Measurements from ENCODE around the gene SEPTIN7.

The SEPTIN7 gene

DNA sequence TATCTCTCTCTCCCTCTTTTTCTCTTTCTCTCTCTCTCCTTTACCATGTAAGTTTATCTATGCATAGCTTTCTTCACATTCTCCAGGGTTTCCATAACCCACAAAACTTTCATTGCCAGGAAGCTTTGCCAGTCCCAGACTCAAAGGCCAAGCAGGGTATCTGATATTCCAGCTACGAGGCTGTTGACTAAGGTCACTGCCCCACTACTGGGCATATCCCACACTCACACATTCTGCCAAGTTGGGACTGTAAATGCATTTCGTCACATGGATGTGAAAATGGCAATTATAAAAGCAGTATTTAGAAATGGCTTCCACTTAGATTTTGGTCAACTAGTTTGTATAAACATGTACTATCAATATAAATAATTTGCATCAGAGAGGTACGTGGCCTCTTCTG, 43.3 kb upstream of the SEPTIN7 start:
- no peak for DNase-seq (ENCODE audit: low read depth, low spot score)
- TF ChIP-seq, protein P1, sequence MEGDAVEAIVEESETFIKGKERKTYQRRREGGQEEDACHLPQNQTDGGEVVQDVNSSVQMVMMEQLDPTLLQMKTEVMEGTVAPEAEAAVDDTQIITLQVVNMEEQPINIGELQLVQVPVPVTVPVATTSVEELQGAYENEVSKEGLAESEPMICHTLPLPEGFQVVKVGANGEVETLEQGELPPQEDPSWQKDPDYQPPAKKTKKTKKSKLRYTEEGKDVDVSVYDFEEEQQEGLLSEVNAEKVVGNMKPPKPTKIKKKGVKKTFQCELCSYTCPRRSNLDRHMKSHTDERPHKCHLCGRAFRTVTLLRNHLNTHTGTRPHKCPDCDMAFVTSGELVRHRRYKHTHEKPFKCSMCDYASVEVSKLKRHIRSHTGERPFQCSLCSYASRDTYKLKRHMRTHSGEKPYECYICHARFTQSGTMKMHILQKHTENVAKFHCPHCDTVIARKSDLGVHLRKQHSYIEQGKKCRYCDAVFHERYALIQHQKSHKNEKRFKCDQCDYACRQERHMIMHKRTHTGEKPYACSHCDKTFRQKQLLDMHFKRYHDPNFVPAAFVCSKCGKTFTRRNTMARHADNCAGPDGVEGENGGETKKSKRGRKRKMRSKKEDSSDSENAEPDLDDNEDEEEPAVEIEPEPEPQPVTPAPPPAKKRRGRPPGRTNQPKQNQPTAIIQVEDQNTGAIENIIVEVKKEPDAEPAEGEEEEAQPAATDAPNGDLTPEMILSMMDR (IDR thresholded peaks at IDR 0.05; ENCODE audit: insufficient read depth, low read length, missing control alignments): no peak
- H3K4me3 ChIP-seq (ENCODE audit: low read depth, low read length): no peak overlapping the region
- CTCF ChIA-PET: interaction anchor here (0.8 kb wide), 1 partner anchor 33 kb away, joined by 3 read pairs; no protein-coding TSS in a partner anchor
- POLR2A ChIA-PET: no interaction called here

DNA sequence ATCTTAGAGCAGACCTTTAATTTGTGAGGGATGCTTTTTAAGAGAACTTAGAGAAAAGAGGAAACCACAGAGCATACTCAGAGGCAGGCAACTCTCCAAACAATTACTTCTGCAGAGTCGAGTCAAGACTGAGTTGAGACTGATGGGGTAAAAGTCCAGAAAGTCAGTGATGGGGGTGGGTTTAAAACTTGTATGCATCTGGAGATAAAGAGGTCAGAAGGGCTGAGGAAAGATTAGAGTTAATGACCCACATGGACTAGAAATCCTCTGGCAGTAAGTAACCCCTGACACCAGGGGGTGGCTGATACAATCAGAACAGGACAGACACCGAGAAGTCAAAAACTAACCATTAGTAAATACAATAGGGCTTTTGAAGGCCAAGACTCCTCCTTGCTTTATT, 42.4 kb upstream of the SEPTIN7 start:
- DNase-seq (ENCODE audit: low read depth, low spot score): no peak
- TF ChIP-seq, protein P1 (IDR thresholded peaks at IDR 0.05; ENCODE audit: insufficient read depth, low read length, missing control alignments): no peak
- H3K4me3 ChIP-seq (ENCODE audit: low read depth, low read length): no peak overlapping the region
- POLR2A ChIA-PET: no interaction called here
- CTCF ChIA-PET: no interaction called here

DNA sequence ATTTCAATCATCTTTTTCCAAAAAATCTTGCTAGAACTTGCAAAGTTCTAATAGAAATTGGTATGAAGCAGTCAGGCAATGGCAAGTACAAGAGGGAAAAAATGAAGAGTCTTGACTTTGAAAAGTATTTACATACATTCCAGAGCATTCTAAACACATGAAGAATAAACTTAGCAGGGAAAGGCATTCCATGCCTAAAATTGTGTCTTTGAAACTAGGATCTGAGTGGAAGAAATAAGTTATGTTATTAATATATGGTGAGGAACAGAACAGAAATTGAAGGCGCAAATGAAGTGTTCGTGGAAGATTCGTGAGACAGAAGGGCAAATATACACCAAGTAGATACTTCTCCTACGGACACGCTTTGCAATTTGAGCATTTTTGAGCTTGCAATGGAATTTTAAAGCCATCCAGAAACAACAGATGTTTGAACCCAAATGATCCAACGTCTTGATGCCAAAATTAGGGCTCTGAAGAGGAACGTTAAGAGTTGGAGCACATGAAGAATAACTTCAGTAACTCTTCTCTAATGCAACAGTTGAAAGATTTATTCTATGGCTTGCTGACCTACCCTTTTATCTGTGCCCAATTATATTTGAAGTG, 40.6 kb upstream of the SEPTIN7 start:
- H3K4me3 ChIP-seq (ENCODE audit: low read depth, low read length): no peak overlapping the region
- TF ChIP-seq, protein P1 (IDR thresholded peaks at IDR 0.05; ENCODE audit: insufficient read depth, low read length, missing control alignments): no peak
- ChIA-PET CTCF (interaction anchor here (0.9 kb wide), 1 partner anchor 53 kb away, joined by 3 read pairs; no protein-coding TSS in a partner anchor), POLR2A (interaction anchor here (1.0 to 2.0 kb wide), 3 partner anchors 8 to 42 kb away, joined by 3 to 11 read pairs (median 5); partner anchors contain the start of gene SEPTIN7)
- no peak for DNase-seq (ENCODE audit: low read depth, low spot score)

DNA sequence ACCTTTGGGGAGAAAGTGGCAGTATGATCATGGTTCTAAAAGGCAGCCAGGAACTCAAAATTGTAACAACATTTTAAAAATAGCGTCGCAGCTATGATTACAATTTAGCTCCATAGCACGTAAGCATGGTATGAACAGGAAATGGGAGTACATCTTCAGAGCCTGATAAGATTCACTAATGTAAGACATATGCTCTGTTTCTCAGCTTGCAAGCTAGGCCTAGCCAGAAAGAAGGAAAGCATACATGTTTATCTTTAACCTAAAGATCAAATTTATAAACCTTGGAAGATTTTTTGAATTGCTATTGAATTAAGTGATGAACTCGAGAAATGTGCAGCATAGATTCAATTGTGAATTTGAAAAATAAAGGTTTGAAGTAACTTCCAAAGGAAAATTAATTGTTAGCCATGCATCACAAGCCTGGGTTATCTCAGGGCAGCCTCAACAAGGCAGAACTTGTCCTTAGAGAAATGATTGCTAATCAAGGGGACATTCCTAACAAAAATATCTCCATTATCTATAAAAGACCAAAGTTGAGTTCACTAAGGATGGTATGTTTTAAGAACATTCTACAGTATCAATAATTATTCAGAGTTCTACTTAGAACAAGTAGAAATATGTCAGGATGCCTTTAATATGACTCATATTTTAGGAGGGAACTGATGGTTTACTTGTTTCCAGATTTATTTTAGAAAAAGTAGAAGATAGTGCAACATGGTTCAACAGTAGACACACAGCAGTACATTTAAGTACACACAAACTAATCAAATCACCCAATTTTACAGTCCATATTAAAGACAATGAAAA, 38.8 kb upstream of the SEPTIN7 start:
- TF ChIP-seq, protein P1 (IDR thresholded peaks at IDR 0.05; ENCODE audit: insufficient read depth, low read length, missing control alignments): no peak
- no peak overlapping the region for H3K4me3 ChIP-seq (ENCODE audit: low read depth, low read length)
- CTCF ChIA-PET: interaction anchor here (0.6 to 1.6 kb wide), 3 partner anchors 9 to 21 kb away, joined by 3 to 4 read pairs (median 3); no protein-coding TSS in a partner anchor
- POLR2A ChIA-PET: interaction anchor here (2.0 kb wide), 1 partner anchor 38 kb away, joined by 11 read pairs; the partner anchor contains the start of gene SEPTIN7
- peak; percentile 44 for DNase-seq (ENCODE audit: low read depth, low spot score)

DNA sequence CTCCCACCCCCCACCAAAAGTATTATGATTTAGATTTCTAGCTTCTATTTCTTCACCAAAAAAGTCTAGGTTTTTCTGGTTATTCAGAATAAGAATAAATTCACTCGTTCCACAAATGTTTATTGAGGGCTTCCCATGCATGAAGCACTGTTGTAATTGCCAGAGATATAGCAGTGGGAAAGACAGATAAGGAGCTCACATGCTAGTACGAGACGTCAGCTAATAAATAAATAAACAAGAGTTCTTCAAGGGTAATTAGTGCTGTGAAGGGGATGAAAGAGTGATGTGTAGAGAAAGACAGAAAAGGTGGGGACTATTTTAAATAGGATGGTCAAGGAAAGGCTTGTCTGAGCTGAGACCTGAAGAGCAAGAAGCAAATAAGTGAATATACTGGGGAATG, 38.1 kb upstream of the SEPTIN7 start:
- no peak overlapping the region for H3K4me3 ChIP-seq (ENCODE audit: low read depth, low read length)
- TF ChIP-seq, protein P1 (IDR thresholded peaks at IDR 0.05; ENCODE audit: insufficient read depth, low read length, missing control alignments): no peak
- POLR2A ChIA-PET: no interaction called here

DNA sequence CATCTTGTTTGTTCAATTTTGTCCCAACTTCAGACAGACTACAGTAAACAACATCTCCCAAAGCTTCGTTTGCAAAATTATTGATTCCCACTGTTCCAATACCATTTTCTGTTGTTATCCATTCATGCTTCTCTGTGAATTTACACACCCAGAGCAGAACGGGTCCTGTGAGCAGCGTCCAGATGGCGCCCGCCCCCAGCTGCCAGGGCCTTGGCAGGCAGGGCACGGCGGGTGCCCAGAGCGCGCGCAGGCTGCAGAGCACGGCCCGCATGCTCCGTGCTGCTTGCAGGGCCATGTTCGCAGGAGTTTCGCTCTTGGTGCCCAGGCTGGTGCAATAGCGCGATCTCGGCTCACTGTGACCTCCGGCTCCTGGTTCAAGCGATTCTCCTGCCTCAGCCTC, 32.5 kb upstream of the SEPTIN7 start:
- DNase-seq (ENCODE audit: low read depth, low spot score): no peak
- CTCF ChIA-PET: no interaction called here
- POLR2A ChIA-PET: no interaction called here
- TF ChIP-seq, protein P1 (IDR thresholded peaks at IDR 0.05; ENCODE audit: insufficient read depth, low read length, missing control alignments): no peak
- no peak overlapping the region for H3K4me3 ChIP-seq (ENCODE audit: low read depth, low read length)

More for the DNA sequence above, 38.1 kb upstream of the SEPTIN7 start:
- no peak for DNase-seq (ENCODE audit: low read depth, low spot score)
- CTCF ChIA-PET: interaction anchor here (0.6 to 1.6 kb wide), 3 partner anchors 9 to 20 kb away, joined by 3 to 4 read pairs (median 3); no protein-coding TSS in a partner anchor
